HG02840 (cell line): Measurements from ENCODE around the gene ZNF146.
"Not testable (repeated sequence)": the region's sequence is repeated elsewhere in the genome, so short reads cannot be mapped to it uniquely, and the experiment has no call there.

Experiments used
- ATAC-seq: cut with Tn5 transposase; IDR thresholded peaks from one replicate; pipeline ENCODE4 v1.9.1; 2021; ENCODE audit warnings: mild to moderate bottlenecking, moderate library complexity, moderate number of reproducible peaks; ENCODE audit not compliant: unreplicated experiment, low FRiP score

The ZNF146 gene

GRCh38 chr19:36268081-36268480, 53.2 kb downstream of the ZNF146 start:
- not testable (repeated sequence) for ATAC-seq

GRCh38 chr19:36268591-36268990, 53.7 kb downstream of the ZNF146 start:
- not testable (repeated sequence) for ATAC-seq

- not testable (repeated sequence) for ATAC-seq
Measured at GRCh38 chr19:36269295-36269694, 54.4 kb downstream of the ZNF146 start.
